ENCODE data around the gene IRS1. TPM values are rescaled to one million over a fixed set of nuclear protein-coding genes. Genes with fewer than 3 reads are reported as not detected.

Gene IRS1
- total RNA-seq, 1 experiment from 2014 or later = 10.5 TPM

DNA sequence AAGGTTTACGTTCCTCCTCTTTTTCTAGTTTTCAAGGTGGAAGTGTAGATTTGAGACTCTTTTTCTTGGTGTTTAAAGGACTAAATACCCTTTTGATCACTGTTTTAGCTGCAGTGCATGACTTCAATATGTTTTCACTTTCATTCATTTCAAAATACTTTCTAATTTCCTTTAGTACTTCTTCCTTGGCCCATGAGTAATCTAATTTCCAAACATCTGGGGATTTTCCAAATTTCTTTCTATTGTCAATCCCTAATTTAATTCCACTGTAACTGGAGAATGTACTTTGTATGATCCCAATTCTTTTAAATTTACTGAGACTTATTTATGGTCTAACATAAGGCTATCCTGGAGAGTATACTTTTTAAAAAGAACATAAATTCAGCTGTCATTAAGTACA, 32.4 kb upstream of the IRS1 start:
- BruUV-seq (replicated peaks) = no TSS peak
- CTCF ChIA-PET = no interaction called here
- Mint-ChIP-seq H3K36me3 (ENCODE audit: insufficient read depth, unreplicated experiment) (peaks cover 4% of the 10 kb centered on the region), H3K27ac (ENCODE audit: low read depth, unreplicated experiment) (peak overlapping the region; percentile 6), H3K4me3 (ENCODE audit: unreplicated experiment) (no peak overlapping the region), H3K27me3 (ENCODE audit: insufficient read depth, unreplicated experiment) (no peaks in the 10 kb centered on the region), H3K4me1 (ENCODE audit: insufficient read depth, unreplicated experiment) (peaks cover 3% of the 10 kb centered on the region), H3K9me3 (ENCODE audit: unreplicated experiment) (no peaks in the 10 kb centered on the region)
- DNase-seq (ENCODE audit: unreplicated experiment) = no peak
- TF ChIP-seq, protein P1, sequence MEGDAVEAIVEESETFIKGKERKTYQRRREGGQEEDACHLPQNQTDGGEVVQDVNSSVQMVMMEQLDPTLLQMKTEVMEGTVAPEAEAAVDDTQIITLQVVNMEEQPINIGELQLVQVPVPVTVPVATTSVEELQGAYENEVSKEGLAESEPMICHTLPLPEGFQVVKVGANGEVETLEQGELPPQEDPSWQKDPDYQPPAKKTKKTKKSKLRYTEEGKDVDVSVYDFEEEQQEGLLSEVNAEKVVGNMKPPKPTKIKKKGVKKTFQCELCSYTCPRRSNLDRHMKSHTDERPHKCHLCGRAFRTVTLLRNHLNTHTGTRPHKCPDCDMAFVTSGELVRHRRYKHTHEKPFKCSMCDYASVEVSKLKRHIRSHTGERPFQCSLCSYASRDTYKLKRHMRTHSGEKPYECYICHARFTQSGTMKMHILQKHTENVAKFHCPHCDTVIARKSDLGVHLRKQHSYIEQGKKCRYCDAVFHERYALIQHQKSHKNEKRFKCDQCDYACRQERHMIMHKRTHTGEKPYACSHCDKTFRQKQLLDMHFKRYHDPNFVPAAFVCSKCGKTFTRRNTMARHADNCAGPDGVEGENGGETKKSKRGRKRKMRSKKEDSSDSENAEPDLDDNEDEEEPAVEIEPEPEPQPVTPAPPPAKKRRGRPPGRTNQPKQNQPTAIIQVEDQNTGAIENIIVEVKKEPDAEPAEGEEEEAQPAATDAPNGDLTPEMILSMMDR (IDR thresholded peaks at IDR 0.05; ENCODE audit: unreplicated experiment) = no peak
- POLR2A ChIA-PET = interaction anchor here (0.6 kb wide), 1 partner anchor 270 kb away, joined by 5 read pairs; no protein-coding TSS in a partner anchor
- intact Hi-C loops (cut with micrococcal nuclease) = no loop called here

DNA sequence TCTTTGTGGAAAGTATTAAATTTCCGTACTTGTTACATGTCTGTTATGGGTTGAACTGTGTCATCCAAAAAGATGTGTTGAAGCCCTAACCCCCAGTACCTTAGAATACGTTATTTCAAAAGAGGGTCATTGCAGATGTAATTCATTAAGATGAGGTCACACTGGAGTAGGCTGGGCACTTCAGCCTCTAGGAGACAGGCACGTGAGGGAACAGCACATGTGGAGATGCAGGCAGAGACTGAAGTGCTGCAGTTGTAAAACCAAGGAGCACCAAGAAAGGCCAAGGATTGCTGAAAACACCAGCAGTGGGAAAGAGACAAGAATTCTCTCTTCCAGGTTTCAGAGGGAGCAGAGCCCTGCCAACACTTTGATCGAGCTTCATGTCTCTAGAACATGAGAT, 31.6 kb upstream of the IRS1 start:
- intact Hi-C loops (cut with micrococcal nuclease) = no loop called here
- Mint-ChIP-seq H3K27ac (ENCODE audit: low read depth, unreplicated experiment) (no peak overlapping the region), H3K36me3 (ENCODE audit: insufficient read depth, unreplicated experiment) (peaks cover 4% of the 10 kb centered on the region), H3K27me3 (ENCODE audit: insufficient read depth, unreplicated experiment) (no peaks in the 10 kb centered on the region), H3K9me3 (ENCODE audit: unreplicated experiment) (no peaks in the 10 kb centered on the region), H3K4me3 (ENCODE audit: unreplicated experiment) (no peak overlapping the region), H3K4me1 (ENCODE audit: insufficient read depth, unreplicated experiment) (no peaks in the 10 kb centered on the region)
- no TSS peak for BruUV-seq (replicated peaks)
- DNase-seq (ENCODE audit: unreplicated experiment) = no peak
- ChIA-PET CTCF (no interaction called here), POLR2A (no interaction called here)
- TF ChIP-seq, protein P1 (IDR thresholded peaks at IDR 0.05; ENCODE audit: unreplicated experiment) = no peak

DNA sequence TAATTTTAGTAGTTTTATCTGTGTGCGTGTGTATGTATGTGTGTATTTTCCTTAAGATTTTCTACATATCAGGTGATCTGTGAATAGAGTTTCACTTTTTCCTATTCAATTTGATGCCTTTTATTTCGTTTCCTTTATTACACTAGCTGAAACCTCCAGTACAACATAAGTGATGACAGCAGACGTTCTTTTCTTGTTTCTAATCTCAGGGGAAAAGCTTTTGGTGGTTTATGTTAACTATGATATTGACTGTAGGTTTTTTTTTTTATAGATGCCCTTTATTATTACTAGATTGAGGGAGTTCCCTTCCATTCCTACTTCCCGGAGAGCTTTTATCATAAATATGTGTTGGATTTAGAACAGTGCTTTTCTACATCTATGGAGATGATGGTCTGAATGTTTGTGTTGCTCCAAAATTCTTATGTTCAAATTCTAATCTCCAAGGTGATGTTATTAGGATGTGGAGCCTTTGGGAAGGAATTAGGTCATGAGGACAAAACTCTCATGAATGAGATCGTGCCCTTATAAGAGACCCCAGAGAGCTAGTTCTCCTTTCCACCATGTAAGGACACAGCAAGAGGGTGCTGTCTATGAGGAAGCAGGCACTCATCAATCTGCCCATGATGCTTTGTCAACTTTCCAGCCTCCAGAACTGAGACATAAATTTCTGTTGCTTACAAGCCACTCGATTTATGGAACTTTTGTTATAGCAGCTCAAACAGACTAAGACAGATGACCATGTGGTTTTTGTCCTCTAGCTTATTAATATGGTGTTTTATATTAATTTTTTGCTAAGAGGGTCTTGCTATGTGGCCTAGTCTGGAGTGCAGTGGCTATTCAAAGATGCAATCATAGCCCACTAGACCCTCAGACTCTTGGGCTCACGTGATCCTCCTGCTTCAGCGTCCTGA, 30.4 kb upstream of the IRS1 start:
- Mint-ChIP-seq H3K9me3 (ENCODE audit: unreplicated experiment) (no peaks in the 10 kb centered on the region), H3K27me3 (ENCODE audit: insufficient read depth, unreplicated experiment) (no peaks in the 10 kb centered on the region), H3K4me3 (ENCODE audit: unreplicated experiment) (no peak overlapping the region), H3K4me1 (ENCODE audit: insufficient read depth, unreplicated experiment) (no peaks in the 10 kb centered on the region), H3K27ac (ENCODE audit: low read depth, unreplicated experiment) (no peak overlapping the region), H3K36me3 (ENCODE audit: insufficient read depth, unreplicated experiment) (peaks cover 4% of the 10 kb centered on the region)
- intact Hi-C loops (cut with micrococcal nuclease) = no loop called here
- no peak for DNase-seq (ENCODE audit: unreplicated experiment)
- ChIA-PET POLR2A (interaction anchor here (0.6 to 0.8 kb wide), 3 partner anchors 15 to 1042 kb away, joined by 3 read pairs; no protein-coding TSS in a partner anchor), CTCF (interaction anchor here (0.6 to 0.8 kb wide), 3 partner anchors 10 to 295 kb away, joined by 3 to 5 read pairs (median 3); no protein-coding TSS in a partner anchor)
- TF ChIP-seq, protein P1 (IDR thresholded peaks at IDR 0.05; ENCODE audit: unreplicated experiment) = no peak
- no TSS peak for BruUV-seq (replicated peaks)

DNA sequence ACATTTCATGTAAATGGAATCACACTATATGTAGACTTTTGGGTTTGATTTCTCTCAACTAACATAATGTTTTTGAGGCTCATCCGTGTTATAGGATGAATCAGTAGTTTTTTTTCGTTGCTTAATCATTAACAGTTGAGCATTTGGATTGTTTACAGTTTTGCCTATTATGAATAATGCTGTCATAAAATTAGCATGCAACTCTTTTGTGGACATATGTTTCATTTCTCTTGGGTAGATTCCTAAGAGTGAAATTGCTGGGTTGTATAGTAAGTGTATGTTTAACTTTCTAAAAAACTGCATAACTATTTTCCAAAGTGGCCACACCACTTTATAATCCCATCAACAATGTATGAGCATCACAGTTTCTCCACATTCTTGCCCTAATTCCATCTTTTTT, 28.6 kb upstream of the IRS1 start:
- TF ChIP-seq, protein P1 (IDR thresholded peaks at IDR 0.05; ENCODE audit: unreplicated experiment) = no peak
- CTCF ChIA-PET = interaction anchor here (0.7 kb wide), 1 partner anchor 579 kb away, joined by 4 read pairs; no protein-coding TSS in a partner anchor
- BruUV-seq (replicated peaks) = no TSS peak
- DNase-seq (ENCODE audit: unreplicated experiment) = no peak
- H3K27ac Mint-ChIP-seq (ENCODE audit: low read depth, unreplicated experiment) = no peak overlapping the region
- POLR2A ChIA-PET = no interaction called here
- intact Hi-C loops (cut with micrococcal nuclease) = no loop called here
- no peaks in the 10 kb centered on the region for H3K4me1 Mint-ChIP-seq (ENCODE audit: insufficient read depth, unreplicated experiment)
- H3K36me3 Mint-ChIP-seq (ENCODE audit: insufficient read depth, unreplicated experiment) = peaks cover 4% of the 10 kb centered on the region
- no peaks in the 10 kb centered on the region for H3K9me3 Mint-ChIP-seq (ENCODE audit: unreplicated experiment)
- H3K27me3 Mint-ChIP-seq (ENCODE audit: insufficient read depth, unreplicated experiment) = no peaks in the 10 kb centered on the region
- no peak overlapping the region for H3K4me3 Mint-ChIP-seq (ENCODE audit: unreplicated experiment)

All from MCF 10A (cell line).